ENCODE data around the gene RAB12. TPM values are rescaled to one million over a fixed set of nuclear protein-coding genes. Genes with fewer than 3 reads are reported as not detected.

The RAB12 gene
- total RNA-seq, 2 experiments from 2014 or later, result 12.5 to 14.6 TPM

- Mint-ChIP-seq H3K9me3 (no peaks in the 10 kb centered on the region), H3K4me1 (peaks cover 5% of the 10 kb centered on the region), H3K27me3 (peaks cover 7% of the 10 kb centered on the region), H3K27ac (no peak overlapping the region), H3K4me3 (no peak overlapping the region), H3K36me3 (ENCODE audit: low read depth) (no peaks in the 10 kb centered on the region)
- ChIA-PET CTCF (no interaction called here), POLR2A (no interaction called here)
- DNase-seq, result no peak
Measured at GRCh38 chr18:8660316-8660715, 51.1 kb downstream of the RAB12 start.

GRCh38 chr18:8661754-8662559, 52.7 kb downstream of the RAB12 start:
- ChIA-PET POLR2A (no interaction called here), CTCF (no interaction called here)
- Mint-ChIP-seq H3K27ac (no peak overlapping the region), H3K36me3 (ENCODE audit: low read depth) (no peaks in the 10 kb centered on the region), H3K27me3 (peaks cover 2% of the 10 kb centered on the region), H3K4me1 (peaks cover 5% of the 10 kb centered on the region), H3K4me3 (no peak overlapping the region), H3K9me3 (no peaks in the 10 kb centered on the region)
- no peak for DNase-seq

GRCh38 chr18:8662560-8663255, 53.5 kb downstream of the RAB12 start:
- ChIA-PET CTCF (no interaction called here), POLR2A (no interaction called here)
- Mint-ChIP-seq H3K4me1 (peaks cover 5% of the 10 kb centered on the region), H3K4me3 (no peak overlapping the region), H3K36me3 (ENCODE audit: low read depth) (no peaks in the 10 kb centered on the region), H3K9me3 (no peaks in the 10 kb centered on the region), H3K27me3 (peaks cover 2% of the 10 kb centered on the region), H3K27ac (no peak overlapping the region)
- no peak for DNase-seq

- Mint-ChIP-seq H3K27ac (no peak overlapping the region), H3K4me3 (no peak overlapping the region), H3K4me1 (peaks cover 2% of the 10 kb centered on the region), H3K9me3 (no peaks in the 10 kb centered on the region), H3K27me3 (peaks cover 5% of the 10 kb centered on the region), H3K36me3 (ENCODE audit: low read depth) (no peaks in the 10 kb centered on the region)
- POLR2A ChIA-PET, result no interaction called here
- no peak for DNase-seq
- CTCF ChIA-PET, result no interaction called here
Measured at GRCh38 chr18:8667846-8668245, 58.6 kb downstream of the RAB12 start.

GRCh38 chr18:8668381-8668780, 59.1 kb downstream of the RAB12 start:
- H3K9me3 Mint-ChIP-seq, result no peaks in the 10 kb centered on the region
- H3K4me1 Mint-ChIP-seq, result peaks cover 2% of the 10 kb centered on the region
- no peak for DNase-seq
- POLR2A ChIA-PET, result no interaction called here
- no peak overlapping the region for H3K27ac Mint-ChIP-seq
- CTCF ChIA-PET, result no interaction called here
- H3K27me3 Mint-ChIP-seq, result peaks cover 5% of the 10 kb centered on the region
- H3K4me3 Mint-ChIP-seq, result no peak overlapping the region
- no peaks in the 10 kb centered on the region for H3K36me3 Mint-ChIP-seq (ENCODE audit: low read depth)

GRCh38 chr18:8669571-8669970, 60.3 kb downstream of the RAB12 start:
- Mint-ChIP-seq H3K4me1 (peaks cover 2% of the 10 kb centered on the region), H3K27me3 (peaks cover 5% of the 10 kb centered on the region), H3K27ac (no peak overlapping the region), H3K36me3 (ENCODE audit: low read depth) (no peaks in the 10 kb centered on the region), H3K4me3 (no peak overlapping the region), H3K9me3 (no peaks in the 10 kb centered on the region)
- DNase-seq, result no peak
- POLR2A ChIA-PET, result interaction anchor here (0.6 kb wide), 1 partner anchor 147 kb away, joined by 3 read pairs; no protein-coding TSS in a partner anchor
- CTCF ChIA-PET, result no interaction called here

GRCh38 chr18:8673256-8674209, 64.3 kb downstream of the RAB12 start:
- Mint-ChIP-seq H3K4me3 (no peak overlapping the region), H3K4me1 (no peaks in the 10 kb centered on the region), H3K27ac (no peak overlapping the region), H3K36me3 (ENCODE audit: low read depth) (no peaks in the 10 kb centered on the region), H3K9me3 (no peaks in the 10 kb centered on the region), H3K27me3 (peaks cover 5% of the 10 kb centered on the region)
- ChIA-PET POLR2A (no interaction called here), CTCF (no interaction called here)
- no peak for DNase-seq

- H3K4me3 Mint-ChIP-seq, result no peak overlapping the region
- ChIA-PET CTCF (no interaction called here), POLR2A (no interaction called here)
- H3K36me3 Mint-ChIP-seq (ENCODE audit: low read depth), result no peaks in the 10 kb centered on the region
- no peak for DNase-seq
- H3K27ac Mint-ChIP-seq, result no peak overlapping the region
- H3K4me1 Mint-ChIP-seq, result no peaks in the 10 kb centered on the region
- H3K9me3 Mint-ChIP-seq, result no peaks in the 10 kb centered on the region
- peaks cover 5% of the 10 kb centered on the region for H3K27me3 Mint-ChIP-seq
Measured at GRCh38 chr18:8675057-8675456, 65.8 kb downstream of the RAB12 start.

- DNase-seq, result no peak
- no peaks in the 10 kb centered on the region for H3K9me3 Mint-ChIP-seq
- no peaks in the 10 kb centered on the region for H3K4me1 Mint-ChIP-seq
- no peak overlapping the region for H3K4me3 Mint-ChIP-seq
- ChIA-PET CTCF (interaction anchor here (1.0 to 1.5 kb wide), 2 partner anchors 14 to 307 kb away, joined by 3 to 6 read pairs; no protein-coding TSS in a partner anchor), POLR2A (no interaction called here)
- no peaks in the 10 kb centered on the region for H3K27me3 Mint-ChIP-seq
- H3K36me3 Mint-ChIP-seq (ENCODE audit: low read depth), result no peaks in the 10 kb centered on the region
- H3K27ac Mint-ChIP-seq, result no peak overlapping the region
Measured at GRCh38 chr18:8681196-8681595, 72.0 kb downstream of the RAB12 start.

- POLR2A ChIA-PET, result no interaction called here
- no peak overlapping the region for H3K4me3 Mint-ChIP-seq
Measured at GRCh38 chr18:8684577-8684976, 75.3 kb downstream of the RAB12 start.

GRCh38 chr18:8685141-8685913, 76.1 kb downstream of the RAB12 start:
- H3K4me1 Mint-ChIP-seq, result no peaks in the 10 kb centered on the region
- no peaks in the 10 kb centered on the region for H3K36me3 Mint-ChIP-seq (ENCODE audit: low read depth)
- CTCF ChIA-PET, result interaction anchor here (0.7 kb wide), 1 partner anchor 578 kb away, joined by 3 read pairs; no protein-coding TSS in a partner anchor
- POLR2A ChIA-PET, result no interaction called here
- H3K9me3 Mint-ChIP-seq, result no peaks in the 10 kb centered on the region
- no peak for DNase-seq
- no peak overlapping the region for H3K4me3 Mint-ChIP-seq
- no peaks in the 10 kb centered on the region for H3K27me3 Mint-ChIP-seq
- no peak overlapping the region for H3K27ac Mint-ChIP-seq

More at GRCh38 chr18:8684577-8684976, 75.3 kb downstream of the RAB12 start:
- CTCF ChIA-PET, result no interaction called here
- no peaks in the 10 kb centered on the region for H3K4me1 Mint-ChIP-seq
- H3K9me3 Mint-ChIP-seq, result no peaks in the 10 kb centered on the region
- no peak overlapping the region for H3K27ac Mint-ChIP-seq
- DNase-seq, result no peak
- no peaks in the 10 kb centered on the region for H3K27me3 Mint-ChIP-seq
- no peaks in the 10 kb centered on the region for H3K36me3 Mint-ChIP-seq (ENCODE audit: low read depth)

GRCh38 chr18:8685914-8686216, 76.6 kb downstream of the RAB12 start:
- Mint-ChIP-seq H3K27me3 (no peaks in the 10 kb centered on the region), H3K4me1 (no peaks in the 10 kb centered on the region), H3K36me3 (ENCODE audit: low read depth) (no peaks in the 10 kb centered on the region), H3K9me3 (no peaks in the 10 kb centered on the region), H3K27ac (no peak overlapping the region), H3K4me3 (no peak overlapping the region)
- CTCF ChIA-PET, result interaction anchor here (0.7 kb wide), 1 partner anchor 577 kb away, joined by 3 read pairs; no protein-coding TSS in a partner anchor
- POLR2A ChIA-PET, result no interaction called here
- DNase-seq, result no peak

All from activated CD4-positive, alpha-beta memory T cell treated with anti-CD3 and anti-CD28 coated beads, Interleukin-2, amount 10 ng/mL, durations not matched to agents 7 days and 5 days (primary cell).